Activated CD4-positive, alpha-beta memory T cell treated with anti-CD3 and anti-CD28 coated beads for 36 hours (primary cell): ENCODE results near the gene FOXL1. TPM values are rescaled to one million over a fixed set of nuclear protein-coding genes. Genes with fewer than 3 reads are reported as not detected.

Experiments
- CTCF ChIA-PET: fragments of 350-600 bp; sonication (Branson Sonifier 250); formaldehyde crosslinking; loops from one replicate; lab custom pipeline; 2021; ENCODE audit warnings: antibody characterized with exemption, inconsistent platforms; lab: Charles Lee
- POLR2A ChIA-PET: fragments of 350-600 bp; sonication (Branson Sonifier 250); formaldehyde crosslinking; loops from one replicate; lab custom pipeline; 2021; ENCODE audit warnings: antibody characterized with exemption; lab: Charles Lee
- DNase-seq: peaks from one replicate; pipeline ENCODE4 v3.0.0-alpha.2; 2020
- H3K27ac Mint-ChIP-seq: one replicate; pipeline ENCODE4 v1.8.0; 2021; ENCODE audit warnings: mixed read lengths
- H3K27me3 Mint-ChIP-seq: one replicate; pipeline ENCODE4 v1.8.0; 2021; ENCODE audit warnings: mixed read lengths
- H3K36me3 Mint-ChIP-seq: one replicate; pipeline ENCODE4 v1.8.0; 2021; ENCODE audit warnings: mixed read lengths
- H3K4me1 Mint-ChIP-seq: one replicate; pipeline ENCODE4 v1.8.0; 2021; ENCODE audit warnings: low read depth, mixed read lengths
- H3K4me3 Mint-ChIP-seq: one replicate; pipeline ENCODE4 v1.8.0; 2021; ENCODE audit warnings: mild to moderate bottlenecking, mixed read lengths
- H3K9me3 Mint-ChIP-seq: one replicate; pipeline ENCODE4 v1.8.0; 2021; ENCODE audit warnings: mixed read lengths
- intact Hi-C: fragments of 100-400 bp; cut with micrococcal nuclease; formaldehyde crosslinking; loops from one replicate; pipeline ENCODE4 v1.15.1; 2023
- total RNA-seq, 2 experiments: library from RNA; stranded (reverse); gene quantifications; one replicate each; pipeline ENCODE4 v1.2.3, GENCODE V29; 2021

The FOXL1 gene
- total RNA-seq, 2 experiments from 2014 or later = not detected

GRCh38 chr16:86605950-86606349, 27.6 kb downstream of the FOXL1 start:
- H3K36me3 Mint-ChIP-seq = no peaks in the 10 kb centered on the region
- peaks cover 10% of the 10 kb centered on the region for H3K27me3 Mint-ChIP-seq
- intact Hi-C loops = loop anchor here (2.0 kb wide), 1 partner anchor 59 kb away; no protein-coding TSS in a partner anchor
- H3K9me3 Mint-ChIP-seq = peaks cover 3% of the 10 kb centered on the region
- H3K4me3 Mint-ChIP-seq = no peak overlapping the region
- DNase-seq = no peak
- POLR2A ChIA-PET = no interaction called here
- peaks cover 6% of the 10 kb centered on the region for H3K4me1 Mint-ChIP-seq
- no peak overlapping the region for H3K27ac Mint-ChIP-seq
- CTCF ChIA-PET = no interaction called here

- H3K4me3 Mint-ChIP-seq = no peak overlapping the region
- ChIA-PET CTCF (interaction anchor here (1.0 kb wide), 1 partner anchor 14 kb away, joined by 3 read pairs; no protein-coding TSS in a partner anchor), POLR2A (no interaction called here)
- H3K36me3 Mint-ChIP-seq = no peaks in the 10 kb centered on the region
- DNase-seq = no peak
- H3K27me3 Mint-ChIP-seq = peaks cover 6% of the 10 kb centered on the region
- peaks cover 6% of the 10 kb centered on the region for H3K4me1 Mint-ChIP-seq
- intact Hi-C loops = no loop called here
- peaks cover 3% of the 10 kb centered on the region for H3K9me3 Mint-ChIP-seq
- no peak overlapping the region for H3K27ac Mint-ChIP-seq
These were observed 30.0 kb downstream of the FOXL1 start for GRCh38 chr16:86608301-86608747.

- intact Hi-C loops = no loop called here
- Mint-ChIP-seq H3K36me3 (no peaks in the 10 kb centered on the region), H3K4me3 (no peak overlapping the region), H3K27ac (no peak overlapping the region), H3K27me3 (peaks cover 6% of the 10 kb centered on the region), H3K9me3 (peaks cover 2% of the 10 kb centered on the region), H3K4me1 (peaks cover 6% of the 10 kb centered on the region)
- DNase-seq = no peak
- POLR2A ChIA-PET = no interaction called here
- CTCF ChIA-PET = no interaction called here
These were observed 30.8 kb downstream of the FOXL1 start for GRCh38 chr16:86609115-86609514.

- H3K27ac Mint-ChIP-seq = no peak overlapping the region
- no peaks in the 10 kb centered on the region for H3K9me3 Mint-ChIP-seq
- intact Hi-C loops = no loop called here
- ChIA-PET POLR2A (no interaction called here), CTCF (no interaction called here)
- peaks cover 4% of the 10 kb centered on the region for H3K27me3 Mint-ChIP-seq
- no peak for DNase-seq
- H3K4me3 Mint-ChIP-seq = no peak overlapping the region
- H3K36me3 Mint-ChIP-seq = no peaks in the 10 kb centered on the region
- H3K4me1 Mint-ChIP-seq = peaks cover 6% of the 10 kb centered on the region
These were observed 31.3 kb downstream of the FOXL1 start for GRCh38 chr16:86609661-86610060.

- no peak for DNase-seq
- H3K36me3 Mint-ChIP-seq = no peaks in the 10 kb centered on the region
- H3K4me1 Mint-ChIP-seq = no peaks in the 10 kb centered on the region
- ChIA-PET CTCF (no interaction called here), POLR2A (no interaction called here)
- peaks cover 4% of the 10 kb centered on the region for H3K27me3 Mint-ChIP-seq
- intact Hi-C loops = no loop called here
- H3K4me3 Mint-ChIP-seq = no peak overlapping the region
- no peaks in the 10 kb centered on the region for H3K9me3 Mint-ChIP-seq
- no peak overlapping the region for H3K27ac Mint-ChIP-seq
These were observed 32.6 kb downstream of the FOXL1 start for GRCh38 chr16:86610779-86611524.

- POLR2A ChIA-PET = no interaction called here
- no peaks in the 10 kb centered on the region for H3K36me3 Mint-ChIP-seq
- CTCF ChIA-PET = no interaction called here
- DNase-seq = no peak
- H3K27me3 Mint-ChIP-seq = peaks cover 4% of the 10 kb centered on the region
- intact Hi-C loops = no loop called here
- H3K27ac Mint-ChIP-seq = no peak overlapping the region
- H3K9me3 Mint-ChIP-seq = no peaks in the 10 kb centered on the region
- no peaks in the 10 kb centered on the region for H3K4me1 Mint-ChIP-seq
- no peak overlapping the region for H3K4me3 Mint-ChIP-seq
These were observed 33.1 kb downstream of the FOXL1 start for GRCh38 chr16:86611525-86611855.

- no peak for DNase-seq
- ChIA-PET POLR2A (no interaction called here), CTCF (no interaction called here)
- intact Hi-C loops = no loop called here
- H3K9me3 Mint-ChIP-seq = no peaks in the 10 kb centered on the region
- H3K27me3 Mint-ChIP-seq = peaks cover 4% of the 10 kb centered on the region
- H3K4me3 Mint-ChIP-seq = no peak overlapping the region
- H3K27ac Mint-ChIP-seq = no peak overlapping the region
- no peaks in the 10 kb centered on the region for H3K4me1 Mint-ChIP-seq
- no peaks in the 10 kb centered on the region for H3K36me3 Mint-ChIP-seq
These were observed 33.6 kb downstream of the FOXL1 start for GRCh38 chr16:86611941-86612340.

GRCh38 chr16:86614699-86615098, 36.4 kb downstream of the FOXL1 start:
- Mint-ChIP-seq H3K4me1 (no peaks in the 10 kb centered on the region), H3K36me3 (no peaks in the 10 kb centered on the region), H3K27me3 (peaks cover 2% of the 10 kb centered on the region), H3K4me3 (no peak overlapping the region), H3K9me3 (no peaks in the 10 kb centered on the region), H3K27ac (no peak overlapping the region)
- no peak for DNase-seq
- intact Hi-C loops = no loop called here
- ChIA-PET CTCF (no interaction called here), POLR2A (no interaction called here)

- no peak overlapping the region for H3K27ac Mint-ChIP-seq
- peaks cover 4% of the 10 kb centered on the region for H3K27me3 Mint-ChIP-seq
- H3K4me3 Mint-ChIP-seq = no peak overlapping the region
- H3K4me1 Mint-ChIP-seq = no peaks in the 10 kb centered on the region
- POLR2A ChIA-PET = no interaction called here
- H3K9me3 Mint-ChIP-seq = no peaks in the 10 kb centered on the region
- CTCF ChIA-PET = no interaction called here
- intact Hi-C loops = no loop called here
- H3K36me3 Mint-ChIP-seq = no peaks in the 10 kb centered on the region
- no peak for DNase-seq
These were observed 38.6 kb downstream of the FOXL1 start for GRCh38 chr16:86616906-86617305.

- Mint-ChIP-seq H3K27ac (no peak overlapping the region), H3K4me3 (no peak overlapping the region), H3K36me3 (no peaks in the 10 kb centered on the region), H3K27me3 (peaks cover 4% of the 10 kb centered on the region), H3K4me1 (no peaks in the 10 kb centered on the region), H3K9me3 (no peaks in the 10 kb centered on the region)
- intact Hi-C loops = no loop called here
- no peak for DNase-seq
- CTCF ChIA-PET = no interaction called here
- POLR2A ChIA-PET = no interaction called here
These were observed 40.3 kb downstream of the FOXL1 start for GRCh38 chr16:86618431-86619238.

- DNase-seq = peak; percentile 13
- intact Hi-C loops = no loop called here
- ChIA-PET CTCF (interaction anchor here (0.6 kb wide), 1 partner anchor 142 kb away, joined by 3 read pairs; no protein-coding TSS in a partner anchor), POLR2A (no interaction called here)
- no peak overlapping the region for H3K4me3 Mint-ChIP-seq
- H3K27ac Mint-ChIP-seq = no peak overlapping the region
- H3K4me1 Mint-ChIP-seq = no peaks in the 10 kb centered on the region
- peaks cover 4% of the 10 kb centered on the region for H3K27me3 Mint-ChIP-seq
- no peaks in the 10 kb centered on the region for H3K9me3 Mint-ChIP-seq
- no peaks in the 10 kb centered on the region for H3K36me3 Mint-ChIP-seq
These were observed 41.0 kb downstream of the FOXL1 start for GRCh38 chr16:86619239-86619794.

- H3K4me3 Mint-ChIP-seq = no peak overlapping the region
- POLR2A ChIA-PET = no interaction called here
- DNase-seq = no peak
- peaks cover 4% of the 10 kb centered on the region for H3K27me3 Mint-ChIP-seq
- H3K9me3 Mint-ChIP-seq = no peaks in the 10 kb centered on the region
- CTCF ChIA-PET = no interaction called here
- no peaks in the 10 kb centered on the region for H3K4me1 Mint-ChIP-seq
- no peak overlapping the region for H3K27ac Mint-ChIP-seq
- intact Hi-C loops = no loop called here
- H3K36me3 Mint-ChIP-seq = no peaks in the 10 kb centered on the region
These were observed 41.8 kb downstream of the FOXL1 start for GRCh38 chr16:86620184-86620583.
